Spinal cord (tissue), 10 donors: ENCODE results near the gene NOTCH4. TPM values are rescaled to one million over a fixed set of nuclear protein-coding genes. Genes with fewer than 3 reads are reported as not detected.

ENCODE experiments used
- DNase-seq, 6 donors: peaks; one replicate each; pipeline versions ENCODE4 v3.0.0 to v3.0.0-alpha.2; 2013 to 2015; ENCODE audit warnings: low spot score in 6 of 6, low read depth in 4 of 6
- H3K27ac ChIP-seq: one replicate; pipeline ENCODE4 v1.5.1; 2013; ENCODE audit warnings: low read depth, low read length, control low read depth
- H3K27me3 ChIP-seq: one replicate; pipeline ENCODE4 v1.6.1; 2013; ENCODE audit warnings: low read length; ENCODE audit not compliant: control insufficient read depth, insufficient read depth
- H3K36me3 ChIP-seq: one replicate; pipeline ENCODE4 v1.6.1; 2013; ENCODE audit warnings: low read length; ENCODE audit not compliant: control insufficient read depth, insufficient read depth
- H3K4me1 ChIP-seq: one replicate; pipeline ENCODE4 v1.6.1; 2013; ENCODE audit warnings: low read length; ENCODE audit not compliant: control insufficient read depth, insufficient read depth
- H3K4me3 ChIP-seq: one replicate; pipeline ENCODE4 v1.5.1; 2013; ENCODE audit warnings: low read depth, low read length, control low read depth
- H3K9me3 ChIP-seq: one replicate; pipeline ENCODE4 v1.6.1; 2013; ENCODE audit warnings: low read length; ENCODE audit not compliant: control insufficient read depth, insufficient read depth
- WGBS: methylation state at CpG from one replicate; pipeline ENCODE4 v1.1.5; 2013; ENCODE audit warnings: missing lambda C conversion rate; ENCODE audit not compliant: insufficient coverage; 5-methylcytosine and 5-hydroxymethylcytosine counted together
- polyA plus RNA-seq, 2 donors: library from polyadenylated mRNA; unstranded; fragments of 120-200 nt; gene quantifications; one replicate each; pipeline ENCODE4 v1.2.1, GENCODE V29; 2013; ENCODE audit not compliant: insufficient read length in 2 of 2
- total RNA-seq, 2 donors: library from RNA; depleted of rRNA in 1 of 2; stranded (reverse); fragments of 120-200 nt in 1 of 2; fragments of >200 nt in 1 of 2; gene quantifications; one replicate each; pipeline versions ENCODE4 v1.2.3 to v1.2.4, GENCODE V29; 2013 to 2014
- donor health status: healthy.

The NOTCH4 gene
- total and polyA plus RNA-seq, 4 donors: 8.5 to 31.2 (median 18.1) TPM

DNA sequence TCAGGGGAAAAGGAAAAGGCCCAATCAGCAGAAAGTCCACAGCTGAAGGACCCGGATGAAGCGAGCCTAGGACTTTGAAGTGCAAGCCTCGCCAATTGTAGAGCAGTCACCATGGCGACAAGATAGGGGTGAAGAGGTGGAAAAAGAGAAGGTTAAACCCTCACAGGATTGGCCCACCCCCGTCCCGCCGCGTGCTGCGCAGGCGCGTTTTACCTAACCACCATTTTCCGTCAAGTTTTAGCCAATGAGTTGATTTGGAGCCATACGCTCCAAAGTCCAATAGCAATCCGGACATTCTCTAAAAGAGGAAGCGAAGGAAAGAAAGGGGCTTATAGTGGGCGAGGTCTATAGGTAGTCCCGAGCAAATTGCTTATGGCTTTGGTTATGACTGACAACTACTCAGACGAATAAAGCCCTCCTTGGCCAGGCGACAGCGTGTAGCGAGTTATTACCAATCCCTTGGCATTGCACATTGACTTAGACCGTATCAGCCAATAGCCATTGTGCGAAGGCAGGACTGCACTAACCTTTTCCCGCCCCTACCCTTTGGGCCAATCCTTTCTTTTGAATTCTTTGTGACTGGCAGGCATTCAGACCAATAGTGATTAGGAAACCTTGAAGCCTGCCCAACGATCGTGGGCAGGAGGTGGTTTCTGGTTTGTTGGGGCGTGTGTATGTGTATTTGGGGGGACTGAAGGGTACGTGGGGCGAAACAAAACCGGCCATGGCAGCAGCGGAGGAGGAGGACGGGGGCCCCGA, 45.9 kb downstream of the NOTCH4 start, which contains the start of gene RNF5:
Gene RNF5 (plus strand): TSS at position 618 of the 759 bp plus-strand sequence. CDS start 107 bp downstream, at position 725.
- peak; percentile 99 to 100 (median 100) for DNase-seq
- Histone ChIP-seq H3K9me3 (no peaks in the 10 kb centered on the region), H3K4me1 (peaks cover 27% of the 10 kb centered on the region), H3K27ac (peak within 1 kb of the TSS; percentile 100), H3K4me3 (peak within 1 kb of the TSS; percentile 98), H3K27me3 (no peaks in the 10 kb centered on the region), H3K36me3 (peaks cover 27% of the 10 kb centered on the region)
- WGBS: 1% methylated on average over 20 of the region's 33 CpGs

DNA sequence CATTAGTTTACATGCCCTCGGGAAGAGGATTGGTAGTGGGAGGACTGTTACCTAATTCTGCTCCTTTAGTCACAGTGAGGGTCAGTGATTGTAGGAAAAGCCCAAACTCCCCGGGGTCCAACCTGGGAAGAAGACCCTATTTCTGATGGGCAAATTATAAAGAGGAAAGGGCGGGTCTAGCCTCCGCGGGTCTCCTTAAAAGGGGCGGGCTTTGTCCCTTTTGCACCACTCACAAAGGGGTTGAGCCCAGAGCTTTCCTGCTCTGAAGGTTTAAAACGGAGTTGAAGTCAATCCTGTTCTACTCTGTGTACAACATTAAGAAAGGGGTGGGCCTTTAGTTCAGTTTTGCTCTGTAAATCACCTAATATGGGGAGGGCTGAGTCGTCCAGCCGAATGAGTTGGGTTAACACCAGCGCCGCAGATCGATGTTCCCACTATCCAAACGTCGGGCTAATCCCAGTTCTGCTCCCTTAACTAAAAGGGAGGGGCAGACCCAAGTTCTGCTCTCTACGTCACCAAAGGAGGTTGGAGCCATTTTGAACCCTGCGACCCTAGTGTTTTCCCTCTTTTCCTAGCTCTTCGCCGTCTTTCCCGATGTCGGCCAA, 46.6 kb downstream of the NOTCH4 start:
- no peaks in the 10 kb centered on the region for H3K9me3 ChIP-seq
- WGBS: 1% methylated on average over 20 of the region's 20 CpGs
- DNase-seq: no peak
- H3K27me3 ChIP-seq: no peaks in the 10 kb centered on the region
- H3K36me3 ChIP-seq: peaks cover 20% of the 10 kb centered on the region
- H3K4me3 ChIP-seq: peak overlapping the region; percentile 98
- peak overlapping the region; percentile 100 for H3K27ac ChIP-seq
- peaks cover 27% of the 10 kb centered on the region for H3K4me1 ChIP-seq

DNA sequence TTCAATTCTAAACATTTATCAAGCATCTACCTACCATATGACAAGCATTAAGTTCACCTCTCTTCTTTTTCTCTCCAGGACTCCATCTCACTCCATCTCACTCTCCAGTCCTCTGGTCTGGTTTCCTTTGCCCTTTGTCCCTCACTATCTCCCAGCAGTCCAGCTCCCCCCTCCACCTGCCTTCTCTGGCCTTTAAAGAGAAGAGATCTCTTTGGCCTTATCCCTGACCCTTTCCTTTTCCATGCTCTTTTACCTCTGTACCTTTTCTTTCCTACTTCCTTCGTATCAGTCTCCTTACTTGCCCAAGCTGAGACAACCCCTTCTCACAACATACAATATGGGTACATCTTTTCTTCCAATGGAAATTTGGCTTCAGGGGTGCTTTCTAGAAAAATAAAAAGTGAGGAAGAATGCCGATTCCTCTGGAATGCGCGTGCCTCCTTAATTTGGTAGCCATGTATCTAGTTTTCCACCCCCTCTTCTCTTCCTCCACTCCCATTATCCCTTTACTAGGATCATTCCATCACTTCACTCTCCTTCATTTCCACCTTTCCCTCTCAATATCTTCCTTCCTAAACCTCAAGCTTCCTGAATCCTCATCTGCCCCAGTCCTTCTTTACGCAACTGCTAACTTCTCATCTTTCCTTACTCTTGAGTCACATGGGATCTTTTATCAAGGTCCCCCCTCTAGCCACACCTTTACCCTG, 47.2 kb downstream of the NOTCH4 start:
- DNase-seq: no peak
- Histone ChIP-seq H3K4me3 (peak overlapping the region; percentile 98), H3K36me3 (peaks cover 13% of the 10 kb centered on the region), H3K27ac (peak overlapping the region; percentile 100), H3K9me3 (no peaks in the 10 kb centered on the region), H3K27me3 (no peaks in the 10 kb centered on the region), H3K4me1 (peaks cover 23% of the 10 kb centered on the region)
- WGBS: 0% methylated on average over 1 of the region's 5 CpGs

DNA sequence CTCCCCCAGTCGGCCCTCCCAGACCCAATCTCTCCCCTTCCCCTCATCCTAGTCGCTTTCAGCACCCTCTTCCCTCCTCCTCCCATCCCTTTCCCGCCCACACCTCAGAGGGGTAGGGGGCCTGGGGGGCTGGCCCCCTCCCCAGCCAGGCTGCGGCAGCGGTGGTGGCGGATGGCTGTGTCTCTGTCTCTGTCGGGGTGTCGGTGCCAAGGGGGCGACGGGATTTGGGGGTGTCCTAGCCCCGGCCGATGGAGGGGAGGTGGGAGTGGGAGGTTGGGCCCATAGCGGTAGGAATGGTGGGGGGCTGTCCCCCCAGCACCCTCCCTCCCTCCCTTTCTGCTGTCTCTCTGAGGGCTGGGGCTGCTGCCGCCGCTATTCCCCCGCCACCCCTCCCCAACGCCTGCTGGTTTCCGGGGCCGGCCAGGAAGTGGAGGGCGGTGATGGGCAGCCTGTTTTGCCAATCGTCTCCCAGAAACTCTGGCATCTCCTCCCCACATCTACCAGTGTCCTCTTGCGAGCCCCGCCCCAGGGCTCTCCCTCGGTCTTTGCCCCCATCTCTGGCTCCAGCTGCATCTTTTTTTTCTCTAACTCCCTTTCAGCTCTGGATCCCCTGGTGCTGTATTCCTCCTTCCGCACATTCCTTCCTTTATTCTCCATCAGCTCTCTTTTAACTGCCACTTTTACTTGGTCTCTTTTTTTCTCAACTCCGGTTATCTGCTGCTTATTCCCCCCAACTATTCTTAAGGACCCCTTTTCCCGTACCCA, 48.0 kb downstream of the NOTCH4 start, which contains the start of gene AGPAT1:
Gene AGPAT1 (minus strand): TSS at position 374 of the 765 bp plus-strand sequence. CDS start 4,588 bp downstream, outside the sequence.
- H3K4me3 ChIP-seq: peak within 1 kb of the TSS; percentile 98
- H3K4me1 ChIP-seq: peaks cover 23% of the 10 kb centered on the region
- H3K27ac ChIP-seq: peak within 1 kb of the TSS; percentile 100
- H3K36me3 ChIP-seq: peaks cover 14% of the 10 kb centered on the region
- H3K27me3 ChIP-seq: no peaks in the 10 kb centered on the region
- DNase-seq: peak; percentile 92 to 99 (median 97)
- 0% methylated on average over 15 of the region's 27 CpGs for WGBS
- no peaks in the 10 kb centered on the region for H3K9me3 ChIP-seq

DNA sequence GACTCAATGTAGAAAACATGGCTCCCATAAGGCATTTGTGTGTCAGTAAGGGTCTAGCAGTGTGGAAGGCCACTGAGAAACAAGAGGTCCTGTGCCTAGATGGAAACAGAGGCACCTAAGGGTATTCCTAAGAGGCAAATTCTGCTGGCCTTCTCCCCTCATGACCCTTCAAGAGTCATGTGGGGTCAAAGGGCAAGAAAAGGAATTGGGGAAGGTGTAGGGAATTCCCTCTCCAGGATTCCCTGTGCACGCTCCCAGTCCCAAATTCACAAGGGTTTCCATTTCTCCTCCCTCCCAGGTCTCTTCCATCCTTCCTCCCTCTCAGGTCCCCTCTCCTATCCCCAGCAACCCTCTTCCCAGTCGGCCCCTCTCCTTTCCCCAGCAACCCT, 48.6 kb downstream of the NOTCH4 start:
- Histone ChIP-seq H3K4me1 (peaks cover 23% of the 10 kb centered on the region), H3K36me3 (peaks cover 18% of the 10 kb centered on the region), H3K9me3 (no peaks in the 10 kb centered on the region), H3K4me3 (peak overlapping the region; percentile 98), H3K27me3 (no peaks in the 10 kb centered on the region), H3K27ac (peak overlapping the region; percentile 86)
- peak in 1 of 6 donors; percentile 7 for DNase-seq
- 0% methylated on average over 2 of the region's 2 CpGs for WGBS

DNA sequence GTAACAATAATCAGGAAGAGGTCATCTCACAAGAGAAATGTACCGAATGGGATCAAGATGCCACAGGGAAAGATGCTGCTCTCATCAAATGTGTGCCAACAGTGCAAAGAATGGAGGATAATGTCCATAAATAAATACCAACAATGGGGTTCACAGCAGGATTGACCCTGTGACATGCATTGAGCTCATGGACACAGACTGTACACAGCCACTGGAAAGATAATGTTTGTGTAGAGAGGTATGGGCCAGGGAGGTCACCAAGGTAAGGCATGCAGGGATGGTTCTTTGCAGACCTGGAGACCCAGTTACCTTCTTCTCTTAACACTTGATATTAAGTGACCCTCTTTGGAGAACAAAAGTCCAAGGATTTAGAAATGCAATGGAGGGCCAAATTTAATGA, 49.5 kb downstream of the NOTCH4 start:
- no peak overlapping the region for H3K4me3 ChIP-seq
- 57% methylated on average over 1 of the region's 1 CpG for WGBS
- no peak overlapping the region for H3K27ac ChIP-seq
- peaks cover 22% of the 10 kb centered on the region for H3K4me1 ChIP-seq
- H3K36me3 ChIP-seq: peaks cover 21% of the 10 kb centered on the region
- no peak for DNase-seq
- H3K27me3 ChIP-seq: no peaks in the 10 kb centered on the region
- no peaks in the 10 kb centered on the region for H3K9me3 ChIP-seq

DNA sequence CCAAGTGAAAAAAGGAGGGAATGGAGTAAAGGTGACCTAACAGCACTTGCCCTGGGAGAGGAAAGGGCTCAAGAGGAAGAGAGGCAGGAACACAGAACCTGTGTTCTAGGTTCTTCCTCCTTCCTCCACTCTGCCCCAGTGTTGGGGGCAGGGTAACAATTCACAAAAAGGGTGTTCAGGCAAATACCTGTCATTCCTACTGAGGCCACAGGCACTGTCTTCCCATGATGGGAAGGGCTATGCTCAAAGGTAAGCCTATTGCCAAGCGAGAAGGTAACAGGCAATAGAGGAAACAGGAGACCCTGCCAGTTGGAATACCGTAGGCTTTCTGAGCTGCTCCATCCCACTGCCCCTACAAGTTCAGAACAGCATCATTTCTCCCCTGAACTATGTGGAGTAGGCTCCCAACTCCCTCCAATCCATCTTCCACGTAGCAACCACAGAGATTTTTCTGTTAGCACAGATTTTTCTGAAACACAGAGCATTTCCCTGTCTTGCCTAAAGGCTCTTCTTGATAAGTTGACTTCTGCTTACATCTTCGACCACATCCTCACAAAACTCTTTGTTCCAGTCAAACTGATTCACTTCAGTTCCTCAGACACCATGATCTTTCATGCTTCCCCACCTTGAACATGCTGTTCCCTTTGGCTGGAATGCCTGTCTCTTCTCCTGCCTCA, 50.7 kb downstream of the NOTCH4 start:
- H3K27me3 ChIP-seq: no peaks in the 10 kb centered on the region
- WGBS: 85% methylated on average over 4 of the region's 4 CpGs
- peaks cover 30% of the 10 kb centered on the region for H3K4me1 ChIP-seq
- no peak overlapping the region for H3K4me3 ChIP-seq
- H3K36me3 ChIP-seq: peaks cover 33% of the 10 kb centered on the region
- no peak for DNase-seq
- H3K27ac ChIP-seq: no peak overlapping the region
- H3K9me3 ChIP-seq: no peaks in the 10 kb centered on the region

DNA sequence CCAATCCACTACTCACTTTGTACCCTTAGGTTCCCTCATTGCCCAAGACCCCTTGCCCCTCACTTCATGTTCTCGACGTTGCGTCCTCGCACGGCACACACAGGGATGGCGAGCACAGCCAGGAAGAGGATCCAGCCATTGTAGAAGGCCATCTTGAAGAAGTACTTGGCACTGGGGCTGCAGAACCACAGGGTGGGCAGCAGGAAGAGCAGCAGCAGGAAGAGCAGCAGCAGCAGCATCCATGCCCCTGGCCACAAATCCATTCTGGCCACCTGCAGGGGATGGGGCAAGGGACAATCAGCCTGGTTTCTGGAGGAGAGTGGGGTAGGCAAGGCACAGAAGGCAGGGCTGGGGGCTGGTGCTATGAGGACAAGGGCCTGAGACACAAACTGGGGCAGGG, 52.6 kb downstream of the NOTCH4 start:
- Histone ChIP-seq H3K27me3 (no peaks in the 10 kb centered on the region), H3K27ac (no peak overlapping the region), H3K9me3 (no peaks in the 10 kb centered on the region), H3K36me3 (peaks cover 53% of the 10 kb centered on the region), H3K4me1 (peaks cover 25% of the 10 kb centered on the region), H3K4me3 (no peak overlapping the region)
- 99% methylated on average over 6 of the region's 6 CpGs for WGBS
- no peak for DNase-seq
